Fibroblast of the aortic adventitia (primary cell): ENCODE data around the gene FAM83F. TPM values are rescaled to one million over a fixed set of nuclear protein-coding genes. Genes with fewer than 3 reads are reported as not detected.

Source experiments
- DNase-seq: peaks from one replicate; pipeline ENCODE4 v3.0.0-alpha.2; 2010; ENCODE audit warnings: low read depth
- H3K4me3 ChIP-seq: 2 replicates; pipeline ENCODE4 v1.5.1; 2011; ENCODE audit warnings: low read depth, mild to moderate bottlenecking, control low read depth, low read length, moderate library complexity
- CTCF ChIP-seq: IDR thresholded peaks from 2 replicates; pipeline ENCODE4 v1.5.1; 2011; ENCODE audit warnings: mild to moderate bottlenecking, low read length, control low read depth, inconsistent platforms; ENCODE audit not compliant: insufficient read depth
- total RNA-seq: library from RNA; depleted of rRNA; stranded (reverse); fragments of >200 nt; gene quantifications from 2 replicates; pipeline ENCODE4 v1.2.3, GENCODE V29; 2012; ENCODE audit warnings: low replicate concordance

FAM83F gene
- total RNA-seq, 1 donor: not detected

DNA sequence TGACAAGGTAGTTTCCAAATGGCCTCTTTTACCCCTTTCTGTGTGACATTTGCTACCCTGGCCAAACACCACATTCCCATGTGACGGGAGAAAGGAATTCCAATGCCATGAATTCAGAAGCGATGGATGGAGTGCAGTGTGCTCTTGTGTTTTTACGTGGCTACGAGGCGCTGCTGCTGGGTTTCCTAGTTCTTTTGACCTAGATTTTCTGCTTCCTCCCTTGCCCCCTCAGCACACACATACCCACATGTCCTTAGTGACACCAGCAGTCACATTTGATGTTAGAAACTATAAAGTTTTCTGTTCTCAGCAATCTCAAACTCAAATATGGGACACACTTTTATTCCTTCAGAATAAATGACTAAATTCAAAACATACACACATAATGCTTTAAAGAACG is 42.4 kb upstream of the FAM83F start:
- no peak overlapping the region for H3K4me3 ChIP-seq
- DNase-seq: no peak
- TF ChIP-seq CTCF: no peak

DNA sequence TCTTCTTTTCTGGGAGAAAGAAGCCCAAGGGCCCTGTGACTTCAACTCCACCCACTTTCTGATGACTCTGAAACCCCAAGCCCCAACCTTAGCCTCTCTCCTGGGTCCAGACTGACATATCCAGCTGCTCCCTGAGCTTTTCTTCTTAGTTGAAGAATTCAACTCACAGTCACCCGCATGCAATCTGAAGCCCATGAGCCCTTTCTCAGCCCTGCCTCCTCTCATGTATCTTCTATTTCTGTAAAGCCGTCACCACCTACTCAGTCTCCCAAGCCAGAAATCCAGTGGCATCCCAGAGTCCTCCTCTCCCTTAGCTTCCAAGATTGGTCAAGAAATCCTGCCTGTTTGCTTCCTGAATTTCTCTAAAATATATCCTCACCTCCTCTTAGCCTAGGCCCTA is 41.7 kb upstream of the FAM83F start:
- TF ChIP-seq CTCF: no peak
- no peak overlapping the region for H3K4me3 ChIP-seq
- no peak for DNase-seq

DNA sequence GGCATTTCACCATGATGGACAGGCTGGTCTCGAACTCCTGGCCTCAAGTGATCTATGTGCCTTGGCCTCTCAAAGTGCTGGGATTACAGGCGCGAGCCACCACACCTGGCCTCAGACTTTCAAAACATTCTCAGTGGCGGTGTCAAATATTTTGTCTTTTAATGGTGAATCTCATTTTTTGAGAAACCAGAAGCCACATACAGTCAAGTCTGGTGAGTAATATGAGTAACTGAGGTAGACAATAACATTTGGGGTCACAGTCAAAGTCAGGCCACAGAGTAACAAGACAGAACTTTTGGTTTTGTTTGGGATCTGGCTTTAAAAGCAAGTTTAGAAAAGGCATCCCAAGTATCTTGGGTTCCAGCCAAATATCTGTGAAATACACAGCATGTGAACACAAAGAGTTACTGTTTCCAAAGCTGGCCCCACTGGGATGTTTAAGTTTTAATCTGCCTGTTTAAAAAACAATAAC is 40.1 kb upstream of the FAM83F start:
- H3K4me3 ChIP-seq: no peak overlapping the region
- no peak for TF ChIP-seq CTCF
- peak; percentile 73 for DNase-seq

DNA sequence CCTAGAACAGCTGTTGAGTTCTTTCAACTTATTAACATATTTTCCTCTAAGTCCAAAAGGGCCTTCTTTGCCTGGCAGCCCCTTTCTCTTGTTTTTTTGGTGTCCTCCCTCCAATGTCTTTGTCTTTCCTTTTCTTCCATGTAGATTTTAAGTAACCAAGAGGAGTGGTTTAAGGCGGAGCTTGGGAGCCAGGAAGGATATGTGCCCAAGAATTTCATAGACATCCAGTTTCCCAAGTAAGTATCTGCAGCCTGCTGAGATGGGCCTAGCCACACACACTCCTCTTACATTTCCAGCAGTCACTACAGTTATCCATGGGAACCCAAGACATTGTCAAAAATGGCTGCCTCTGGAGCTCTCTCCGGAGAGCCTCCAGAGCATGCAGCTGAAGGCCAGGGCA is 39.1 kb upstream of the FAM83F start:
- TF ChIP-seq CTCF: no peak
- DNase-seq: no peak
- H3K4me3 ChIP-seq: no peak overlapping the region

GRCh38 chr22:39956932-39957664 is 37.7 kb upstream of the FAM83F start:
- TF ChIP-seq CTCF: no peak
- no peak overlapping the region for H3K4me3 ChIP-seq
- no peak for DNase-seq

DNA sequence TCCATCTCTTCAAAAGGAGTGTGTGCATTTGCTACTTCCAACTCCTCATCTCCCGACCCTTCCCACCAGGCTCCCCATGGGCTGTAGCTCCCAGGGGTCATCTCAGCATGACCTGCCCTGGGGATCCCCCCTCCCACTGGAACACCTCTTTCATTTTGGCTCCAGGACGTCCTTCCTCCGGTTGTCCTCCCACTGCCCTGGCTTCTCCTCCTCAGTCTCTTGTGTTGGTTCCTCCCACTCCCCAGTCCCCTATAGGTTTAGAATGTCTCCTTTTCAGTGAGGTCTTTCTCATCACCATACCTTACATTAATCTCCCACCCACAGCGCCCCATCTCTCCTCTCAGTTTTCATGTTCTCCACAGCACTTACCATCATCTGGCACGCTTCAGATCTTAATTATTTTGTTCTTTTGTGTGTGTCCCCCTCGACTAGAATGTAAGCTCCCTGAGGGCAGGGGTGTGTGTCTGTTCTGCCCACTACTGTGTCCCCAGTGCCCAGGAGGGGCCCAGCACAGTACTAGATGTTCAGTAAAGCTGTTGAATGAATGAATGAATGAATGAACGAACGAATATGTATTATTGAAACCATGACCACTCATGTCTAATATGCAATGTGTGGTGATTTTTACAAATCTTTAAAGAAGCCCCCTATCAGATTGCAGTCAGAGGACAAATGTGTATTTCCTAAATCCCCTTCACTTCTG is 36.6 kb upstream of the FAM83F start:
- no peak for DNase-seq
- no peak for TF ChIP-seq CTCF
- H3K4me3 ChIP-seq: no peak overlapping the region
